Measurements from ENCODE around the gene HIVEP3.

HIVEP3 gene

GRCh38 chr1:41872074-41872473 lies 46.6 kb downstream of the HIVEP3 start:
- TF ChIP-seq, protein P1, sequence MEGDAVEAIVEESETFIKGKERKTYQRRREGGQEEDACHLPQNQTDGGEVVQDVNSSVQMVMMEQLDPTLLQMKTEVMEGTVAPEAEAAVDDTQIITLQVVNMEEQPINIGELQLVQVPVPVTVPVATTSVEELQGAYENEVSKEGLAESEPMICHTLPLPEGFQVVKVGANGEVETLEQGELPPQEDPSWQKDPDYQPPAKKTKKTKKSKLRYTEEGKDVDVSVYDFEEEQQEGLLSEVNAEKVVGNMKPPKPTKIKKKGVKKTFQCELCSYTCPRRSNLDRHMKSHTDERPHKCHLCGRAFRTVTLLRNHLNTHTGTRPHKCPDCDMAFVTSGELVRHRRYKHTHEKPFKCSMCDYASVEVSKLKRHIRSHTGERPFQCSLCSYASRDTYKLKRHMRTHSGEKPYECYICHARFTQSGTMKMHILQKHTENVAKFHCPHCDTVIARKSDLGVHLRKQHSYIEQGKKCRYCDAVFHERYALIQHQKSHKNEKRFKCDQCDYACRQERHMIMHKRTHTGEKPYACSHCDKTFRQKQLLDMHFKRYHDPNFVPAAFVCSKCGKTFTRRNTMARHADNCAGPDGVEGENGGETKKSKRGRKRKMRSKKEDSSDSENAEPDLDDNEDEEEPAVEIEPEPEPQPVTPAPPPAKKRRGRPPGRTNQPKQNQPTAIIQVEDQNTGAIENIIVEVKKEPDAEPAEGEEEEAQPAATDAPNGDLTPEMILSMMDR (IDR thresholded peaks at IDR 0.05; ENCODE audit: low read depth, low read length) = no peak

GRCh38 chr1:41870076-41870562 lies 48.6 kb downstream of the HIVEP3 start:
- no peak for DNase-seq (ENCODE audit: extremely low read depth, low read depth)
- TF ChIP-seq, protein P1 (IDR thresholded peaks at IDR 0.05; ENCODE audit: low read depth, low read length) = no peak

More at GRCh38 chr1:41872074-41872473, 46.6 kb downstream of the HIVEP3 start:
- DNase-seq (ENCODE audit: extremely low read depth, low read depth) = no peak

- DNase-seq (ENCODE audit: extremely low read depth, low read depth) = no peak
These were observed 50.3 kb downstream of the HIVEP3 start for GRCh38 chr1:41868241-41868998.

DNA sequence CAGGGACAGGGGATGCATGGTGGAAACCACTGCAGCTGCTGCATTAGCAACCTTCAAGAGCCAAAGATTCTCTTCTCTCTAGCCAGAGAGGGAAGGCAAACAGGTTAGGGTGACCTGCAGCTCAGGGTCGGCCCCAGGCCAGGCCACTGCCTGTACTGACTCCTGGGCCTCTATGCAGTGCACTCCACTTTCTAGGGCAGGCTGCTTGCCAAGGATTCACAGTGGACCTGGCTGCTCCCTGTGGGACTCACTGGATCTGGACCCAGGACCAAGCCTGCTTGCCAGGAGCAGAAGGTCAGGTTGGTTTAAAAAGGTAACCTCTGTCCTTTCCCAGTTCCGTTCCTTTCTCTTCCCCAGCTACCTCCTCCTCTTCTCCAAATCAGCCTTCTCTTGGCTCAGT lies 52.4 kb downstream of the HIVEP3 start:
- DNase-seq (ENCODE audit: extremely low read depth, low read depth) = no peak
- TF ChIP-seq, protein P1 (IDR thresholded peaks at IDR 0.05; ENCODE audit: low read depth, low read length) = no peak

More at GRCh38 chr1:41868241-41868998, 50.3 kb downstream of the HIVEP3 start:
- TF ChIP-seq, protein P1 (IDR thresholded peaks at IDR 0.05; ENCODE audit: low read depth, low read length) = no peak

GRCh38 chr1:41864471-41865040 lies 54.2 kb downstream of the HIVEP3 start:
- TF ChIP-seq, protein P1 (IDR thresholded peaks at IDR 0.05; ENCODE audit: low read depth, low read length) = no peak
- no peak for DNase-seq (ENCODE audit: extremely low read depth, low read depth)

GRCh38 chr1:41863718-41864117 lies 55.0 kb downstream of the HIVEP3 start:
- DNase-seq (ENCODE audit: extremely low read depth, low read depth) = no peak
- TF ChIP-seq, protein P1 (IDR thresholded peaks at IDR 0.05; ENCODE audit: low read depth, low read length) = no peak

All from AG09319 (cell line).